ENCODE data around the gene MEGF6. TPM values are rescaled to one million over a fixed set of nuclear protein-coding genes. Genes with fewer than 3 reads are reported as not detected.

The MEGF6 gene
- total and polyA plus RNA-seq, 4 donors = 53.7 to 332 (median 157) TPM

GRCh38 chr1:3632298-3632697 is 21.0 kb upstream of the MEGF6 start:
- ATAC-seq (ENCODE audit: low FRiP score) (no peak), DNase-seq (peak in 1 of 2 donors; percentile 37)
- no peaks in the 10 kb centered on the region for H3K4me1 ChIP-seq (ENCODE audit: control insufficient read depth in 1 of 2, insufficient read depth in 2 of 2, low read length in 2 of 2)
- no peak overlapping the region for H3K4me3 ChIP-seq (ENCODE audit: low read length in 2 of 2)
- intact Hi-C loops (cut with DNase I) = no loop called here
- no peaks in the 10 kb centered on the region for H3K27me3 ChIP-seq (ENCODE audit: control insufficient read depth in 1 of 2, insufficient read depth in 2 of 2, low read length in 1 of 2)
- 95% methylated on average over 17 of the region's 17 CpGs for WGBS, 2 donors
- H3K36me3 ChIP-seq (ENCODE audit: control insufficient read depth in 1 of 2, insufficient read depth in 2 of 2, low read length in 1 of 2) = peaks cover 0 to 10% of the 10 kb centered on the region in 2 donors
- H3K9me3 ChIP-seq (ENCODE audit: control insufficient read depth, low read length) = no peaks in the 10 kb centered on the region
- H3K27ac ChIP-seq (ENCODE audit: low read depth in 1 of 2, low read length in 2 of 2) = no peak overlapping the region

GRCh38 chr1:3631320-3632260 is 20.3 kb upstream of the MEGF6 start:
- H3K27ac ChIP-seq (ENCODE audit: low read depth in 1 of 2, low read length in 2 of 2) = no peak overlapping the region
- WGBS, 2 donors = 90 to 91% methylated on average over 36 of the region's 36 CpGs
- no peaks in the 10 kb centered on the region for H3K4me1 ChIP-seq (ENCODE audit: control insufficient read depth in 1 of 2, insufficient read depth in 2 of 2, low read length in 2 of 2)
- DNase-seq (peak; percentile 42 to 73), ATAC-seq (ENCODE audit: low FRiP score) (no peak)
- no peaks in the 10 kb centered on the region for H3K9me3 ChIP-seq (ENCODE audit: control insufficient read depth, low read length)
- no peaks in the 10 kb centered on the region for H3K27me3 ChIP-seq (ENCODE audit: control insufficient read depth in 1 of 2, insufficient read depth in 2 of 2, low read length in 1 of 2)
- peaks cover 0 to 7% of the 10 kb centered on the region in 2 donors for H3K36me3 ChIP-seq (ENCODE audit: control insufficient read depth in 1 of 2, insufficient read depth in 2 of 2, low read length in 1 of 2)
- intact Hi-C loops (cut with DNase I) = no loop called here
- no peak overlapping the region for H3K4me3 ChIP-seq (ENCODE audit: low read length in 2 of 2)

GRCh38 chr1:3630914-3631313 is 19.6 kb upstream of the MEGF6 start:
- Histone ChIP-seq H3K36me3 (ENCODE audit: control insufficient read depth in 1 of 2, insufficient read depth in 2 of 2, low read length in 1 of 2) (peaks cover 0 to 3% of the 10 kb centered on the region in 2 donors), H3K27me3 (ENCODE audit: control insufficient read depth in 1 of 2, insufficient read depth in 2 of 2, low read length in 1 of 2) (no peaks in the 10 kb centered on the region), H3K27ac (ENCODE audit: low read depth in 1 of 2, low read length in 2 of 2) (no peak overlapping the region), H3K9me3 (ENCODE audit: control insufficient read depth, low read length) (no peaks in the 10 kb centered on the region), H3K4me3 (ENCODE audit: low read length in 2 of 2) (no peak overlapping the region), H3K4me1 (ENCODE audit: control insufficient read depth in 1 of 2, insufficient read depth in 2 of 2, low read length in 2 of 2) (no peaks in the 10 kb centered on the region)
- ATAC-seq (ENCODE audit: low FRiP score) = no peak
- WGBS, 2 donors = 77 to 80% methylated on average over 9 of the region's 9 CpGs
- DNase-seq = no peak
- intact Hi-C loops (cut with DNase I) = no loop called here

GRCh38 chr1:3630161-3630611 is 18.9 kb upstream of the MEGF6 start:
- H3K36me3 ChIP-seq (ENCODE audit: control insufficient read depth in 1 of 2, insufficient read depth in 2 of 2, low read length in 1 of 2) = peaks cover 0 to 3% of the 10 kb centered on the region in 2 donors
- DNase-seq (no peak), ATAC-seq (ENCODE audit: low FRiP score) (no peak)
- no peaks in the 10 kb centered on the region for H3K4me1 ChIP-seq (ENCODE audit: control insufficient read depth in 1 of 2, insufficient read depth in 2 of 2, low read length in 2 of 2)
- H3K27ac ChIP-seq (ENCODE audit: low read depth in 1 of 2, low read length in 2 of 2) = no peak overlapping the region
- H3K27me3 ChIP-seq (ENCODE audit: control insufficient read depth in 1 of 2, insufficient read depth in 2 of 2, low read length in 1 of 2) = no peaks in the 10 kb centered on the region
- intact Hi-C loops (cut with DNase I) = no loop called here
- no peak overlapping the region for H3K4me3 ChIP-seq (ENCODE audit: low read length in 2 of 2)
- 74 to 76% methylated on average over 11 of the region's 11 CpGs for WGBS, 2 donors
- no peaks in the 10 kb centered on the region for H3K9me3 ChIP-seq (ENCODE audit: control insufficient read depth, low read length)

GRCh38 chr1:3629561-3630160 is 18.4 kb upstream of the MEGF6 start:
- DNase-seq (no peak), ATAC-seq (ENCODE audit: low FRiP score) (no peak)
- 89 to 91% methylated on average over 15 to 16 of the region's 16 CpGs for WGBS, 2 donors
- Histone ChIP-seq H3K27ac (ENCODE audit: low read depth in 1 of 2, low read length in 2 of 2) (no peak overlapping the region), H3K36me3 (ENCODE audit: control insufficient read depth in 1 of 2, insufficient read depth in 2 of 2, low read length in 1 of 2) (no peaks in the 10 kb centered on the region), H3K27me3 (ENCODE audit: control insufficient read depth in 1 of 2, insufficient read depth in 2 of 2, low read length in 1 of 2) (no peaks in the 10 kb centered on the region), H3K4me1 (ENCODE audit: control insufficient read depth in 1 of 2, insufficient read depth in 2 of 2, low read length in 2 of 2) (no peaks in the 10 kb centered on the region), H3K4me3 (ENCODE audit: low read length in 2 of 2) (no peak overlapping the region), H3K9me3 (ENCODE audit: control insufficient read depth, low read length) (no peaks in the 10 kb centered on the region)
- intact Hi-C loops (cut with DNase I) = no loop called here

- intact Hi-C loops (cut with DNase I) = no loop called here
- Histone ChIP-seq H3K27me3 (ENCODE audit: control insufficient read depth in 1 of 2, insufficient read depth in 2 of 2, low read length in 1 of 2) (no peaks in the 10 kb centered on the region), H3K4me1 (ENCODE audit: control insufficient read depth in 1 of 2, insufficient read depth in 2 of 2, low read length in 2 of 2) (no peaks in the 10 kb centered on the region), H3K9me3 (ENCODE audit: control insufficient read depth, low read length) (no peaks in the 10 kb centered on the region), H3K4me3 (ENCODE audit: low read length in 2 of 2) (no peak overlapping the region), H3K36me3 (ENCODE audit: control insufficient read depth in 1 of 2, insufficient read depth in 2 of 2, low read length in 1 of 2) (no peaks in the 10 kb centered on the region), H3K27ac (ENCODE audit: low read depth in 1 of 2, low read length in 2 of 2) (no peak overlapping the region)
- DNase-seq = no peak
- no peak for ATAC-seq (ENCODE audit: low FRiP score)
- WGBS, 2 donors = 79 to 86% methylated on average over 10 of the region's 10 CpGs
Measured at GRCh38 chr1:3628445-3628844, 17.1 kb upstream of the MEGF6 start.

- H3K9me3 ChIP-seq (ENCODE audit: control insufficient read depth, low read length) = no peaks in the 10 kb centered on the region
- no peak overlapping the region for H3K4me3 ChIP-seq (ENCODE audit: low read length in 2 of 2)
- ATAC-seq (ENCODE audit: low FRiP score) (no peak), DNase-seq (no peak)
- intact Hi-C loops (cut with DNase I) = no loop called here
- WGBS, 2 donors = 91 to 93% methylated on average over 26 of the region's 26 CpGs
- no peaks in the 10 kb centered on the region for H3K36me3 ChIP-seq (ENCODE audit: control insufficient read depth in 1 of 2, insufficient read depth in 2 of 2, low read length in 1 of 2)
- no peaks in the 10 kb centered on the region for H3K27me3 ChIP-seq (ENCODE audit: control insufficient read depth in 1 of 2, insufficient read depth in 2 of 2, low read length in 1 of 2)
- H3K4me1 ChIP-seq (ENCODE audit: control insufficient read depth in 1 of 2, insufficient read depth in 2 of 2, low read length in 2 of 2) = no peaks in the 10 kb centered on the region
- H3K27ac ChIP-seq (ENCODE audit: low read depth in 1 of 2, low read length in 2 of 2) = no peak overlapping the region
Measured at GRCh38 chr1:3627515-3628253, 16.4 kb upstream of the MEGF6 start.

GRCh38 chr1:3626025-3626424 is 14.7 kb upstream of the MEGF6 start:
- Histone ChIP-seq H3K27ac (ENCODE audit: low read depth in 1 of 2, low read length in 2 of 2) (no peak overlapping the region), H3K4me3 (ENCODE audit: low read length in 2 of 2) (no peak overlapping the region), H3K36me3 (ENCODE audit: control insufficient read depth in 1 of 2, insufficient read depth in 2 of 2, low read length in 1 of 2) (no peaks in the 10 kb centered on the region), H3K4me1 (ENCODE audit: control insufficient read depth in 1 of 2, insufficient read depth in 2 of 2, low read length in 2 of 2) (no peaks in the 10 kb centered on the region), H3K9me3 (ENCODE audit: control insufficient read depth, low read length) (no peaks in the 10 kb centered on the region), H3K27me3 (ENCODE audit: control insufficient read depth in 1 of 2, insufficient read depth in 2 of 2, low read length in 1 of 2) (no peaks in the 10 kb centered on the region)
- intact Hi-C loops (cut with DNase I) = no loop called here
- 73 to 74% methylated on average over 4 of the region's 4 CpGs for WGBS, 2 donors
- DNase-seq (no peak), ATAC-seq (ENCODE audit: low FRiP score) (no peak)
